GM18867 (cell line): ENCODE data around the gene PCBP1.
A peak's percentile ranks its signal among the peaks of the same experiment; 100 is the strongest.
"Not testable (repeated sequence)": the region's sequence is repeated elsewhere in the genome, so short reads cannot be mapped to it uniquely, and the experiment has no call there.

Source experiments
- ATAC-seq: cut with Tn5 transposase; IDR thresholded peaks from one replicate; pipeline ENCODE4 v1.9.1; 2021; ENCODE audit warnings: mild to moderate bottlenecking, moderate library complexity; ENCODE audit not compliant: unreplicated experiment

Gene PCBP1

GRCh38 chr2:70095720-70096670 is 8.7 kb downstream of the PCBP1 start:
- no peak for ATAC-seq

GRCh38 chr2:70098032-70098431 is 10.8 kb downstream of the PCBP1 start:
- no peak for ATAC-seq

- ATAC-seq, result no peak
Measured at GRCh38 chr2:70099270-70099669, 12.0 kb downstream of the PCBP1 start.

GRCh38 chr2:70101174-70101573 is 13.9 kb downstream of the PCBP1 start:
- ATAC-seq, result no peak

GRCh38 chr2:70101686-70102085 is 14.4 kb downstream of the PCBP1 start:
- ATAC-seq, result not testable (repeated sequence)

GRCh38 chr2:70102323-70102905 is 15.1 kb downstream of the PCBP1 start:
- not testable (repeated sequence) for ATAC-seq

GRCh38 chr2:70103531-70104061 is 16.3 kb downstream of the PCBP1 start:
- no peak for ATAC-seq

- ATAC-seq, result no peak
Measured at GRCh38 chr2:70104231-70105111, 17.2 kb downstream of the PCBP1 start.

- ATAC-seq, result not testable (repeated sequence)
Measured at GRCh38 chr2:70106138-70106537, 18.9 kb downstream of the PCBP1 start.

- not testable (repeated sequence) for ATAC-seq
Measured at GRCh38 chr2:70110397-70110796, 23.1 kb downstream of the PCBP1 start.

GRCh38 chr2:70111752-70112591 is 24.7 kb downstream of the PCBP1 start:
- no peak for ATAC-seq

DNA sequence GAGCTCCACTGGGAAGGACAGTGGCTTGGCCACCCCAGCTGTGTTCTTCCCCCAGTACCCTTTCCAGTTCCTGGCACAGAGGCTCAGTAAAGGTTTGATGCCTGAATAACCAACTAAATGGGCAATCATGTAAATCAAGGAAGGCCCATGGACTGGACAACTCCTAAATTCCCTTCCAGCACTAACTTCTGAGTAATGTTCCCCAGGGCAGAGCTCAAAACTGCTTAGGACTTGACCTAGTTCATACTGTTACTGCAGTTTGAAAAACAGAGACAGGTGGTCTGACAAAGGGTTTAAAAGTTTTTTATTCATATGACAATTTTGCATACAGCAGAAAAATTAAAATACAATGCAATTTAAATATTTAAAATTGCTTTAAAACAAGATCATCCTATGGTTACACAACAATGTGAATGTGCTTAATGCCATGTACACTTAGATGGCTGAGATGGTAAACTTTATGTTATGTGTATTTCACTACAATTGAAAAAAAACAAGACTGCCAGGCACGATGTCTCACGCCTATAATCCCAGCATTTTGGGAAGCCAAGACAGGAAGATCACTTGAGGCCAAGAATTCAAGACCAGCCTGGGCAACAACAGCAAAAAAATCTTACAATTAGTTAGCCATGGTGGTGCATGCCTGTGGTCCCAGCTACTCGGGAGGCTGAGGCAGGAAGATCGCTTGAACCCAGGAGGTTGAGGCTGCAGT is 26.2 kb downstream of the PCBP1 start:
- no peak for ATAC-seq

- peak; percentile 50 for ATAC-seq
Measured at GRCh38 chr2:70115646-70116442, 28.6 kb downstream of the PCBP1 start.

- ATAC-seq, result no peak
Measured at GRCh38 chr2:70116936-70117552, 29.8 kb downstream of the PCBP1 start.

- ATAC-seq, result no peak
Measured at GRCh38 chr2:70118798-70119454, 31.6 kb downstream of the PCBP1 start.

DNA sequence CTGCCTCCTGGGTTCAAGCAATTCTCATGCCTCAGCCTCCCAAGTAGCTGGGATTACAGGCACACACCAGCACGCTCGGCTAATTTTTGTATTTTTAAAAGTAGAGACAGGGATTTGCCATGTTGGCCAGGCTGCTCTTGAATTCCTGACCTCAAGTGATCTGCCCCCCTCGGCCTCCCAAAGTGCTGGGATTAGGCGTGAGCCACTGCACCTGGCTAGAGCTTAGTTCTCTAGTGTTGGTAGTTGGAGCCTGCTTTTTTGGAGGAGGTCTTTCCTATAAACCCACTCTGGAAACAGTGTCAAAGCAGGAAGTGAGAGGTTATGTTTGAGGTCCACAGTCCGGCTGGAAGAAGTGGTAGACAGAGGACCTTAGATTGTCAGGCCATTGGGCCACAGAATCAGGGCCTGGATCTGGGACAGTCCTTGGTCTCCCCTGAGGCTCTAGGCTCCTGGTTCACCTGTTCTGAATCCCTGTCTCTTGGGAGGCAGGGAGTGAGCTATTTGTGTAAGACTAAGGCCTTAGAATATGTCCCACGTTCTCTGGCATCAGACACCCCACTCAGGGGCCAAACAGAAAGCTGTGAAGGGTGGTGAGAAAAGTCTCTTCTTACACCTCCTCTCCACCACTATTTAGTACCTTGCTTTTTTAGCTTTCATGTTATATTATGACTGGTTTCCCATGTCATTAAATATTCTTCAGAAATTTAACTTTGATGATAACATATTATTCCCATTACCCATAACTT is 34.5 kb downstream of the PCBP1 start:
- no peak for ATAC-seq

- ATAC-seq, result no peak
Measured at GRCh38 chr2:70122470-70122869, 35.2 kb downstream of the PCBP1 start.
